ENCODE measurements around the gene EDEM1.

DNA sequence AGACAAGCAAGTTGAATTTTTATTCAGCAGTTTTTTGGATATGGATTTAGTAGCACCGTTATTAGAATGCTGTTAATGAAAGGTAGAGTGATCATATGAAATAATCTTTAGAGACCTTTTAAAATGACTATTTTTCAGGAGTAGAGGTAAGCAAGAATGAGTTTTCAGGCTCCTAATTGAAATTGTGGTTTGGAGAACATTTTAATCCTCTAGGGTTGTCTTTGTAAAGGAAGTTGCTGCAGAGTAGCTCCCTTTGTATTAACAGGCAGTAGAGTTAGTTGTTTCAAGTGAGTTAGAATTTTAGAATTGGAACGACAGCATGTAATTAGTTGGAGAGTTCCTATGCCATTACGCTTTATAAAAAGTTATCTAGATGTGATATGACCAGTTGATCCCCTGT lies 27.2 kb upstream of the EDEM1 start:
- TF ChIP-seq, protein P1, sequence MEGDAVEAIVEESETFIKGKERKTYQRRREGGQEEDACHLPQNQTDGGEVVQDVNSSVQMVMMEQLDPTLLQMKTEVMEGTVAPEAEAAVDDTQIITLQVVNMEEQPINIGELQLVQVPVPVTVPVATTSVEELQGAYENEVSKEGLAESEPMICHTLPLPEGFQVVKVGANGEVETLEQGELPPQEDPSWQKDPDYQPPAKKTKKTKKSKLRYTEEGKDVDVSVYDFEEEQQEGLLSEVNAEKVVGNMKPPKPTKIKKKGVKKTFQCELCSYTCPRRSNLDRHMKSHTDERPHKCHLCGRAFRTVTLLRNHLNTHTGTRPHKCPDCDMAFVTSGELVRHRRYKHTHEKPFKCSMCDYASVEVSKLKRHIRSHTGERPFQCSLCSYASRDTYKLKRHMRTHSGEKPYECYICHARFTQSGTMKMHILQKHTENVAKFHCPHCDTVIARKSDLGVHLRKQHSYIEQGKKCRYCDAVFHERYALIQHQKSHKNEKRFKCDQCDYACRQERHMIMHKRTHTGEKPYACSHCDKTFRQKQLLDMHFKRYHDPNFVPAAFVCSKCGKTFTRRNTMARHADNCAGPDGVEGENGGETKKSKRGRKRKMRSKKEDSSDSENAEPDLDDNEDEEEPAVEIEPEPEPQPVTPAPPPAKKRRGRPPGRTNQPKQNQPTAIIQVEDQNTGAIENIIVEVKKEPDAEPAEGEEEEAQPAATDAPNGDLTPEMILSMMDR (IDR thresholded peaks at IDR 0.05): no peak
- no peak for TF ChIP-seq POLR2A (IDR thresholded peaks at IDR 0.05)

Data from uterus (tissue), 2 donors.